Panc1 (cell line): ENCODE measurements around the gene AMN. TPM values are rescaled to one million over a fixed set of nuclear protein-coding genes. Genes with fewer than 3 reads are reported as not detected.

Source experiments
- ATAC-seq: fragments of 200-7000 bp; cut with Tn5 transposase; 2 replicates; pipeline ENCODE4 v1.9.1; 2020; ENCODE audit warnings: mild to moderate bottlenecking, moderate library complexity
- BruUV-seq: library from RNA; stranded (reverse); fragments of 400-500 nt; replicated peaks from 2 replicates; lab custom pipeline; 2021; lab: Mats Ljungman, UMichigan
- CTCF ChIA-PET: fragments of 300-600 bp; sonication (Branson Sonifier 250); formaldehyde crosslinking; loops from one replicate; lab custom pipeline; 2022; ENCODE audit warnings: antibody characterized with exemption; lab: Charles Lee
- POLR2A ChIA-PET: fragments of 300-600 bp; sonication (Branson Sonifier 250); formaldehyde crosslinking; loops from one replicate; lab custom pipeline; 2022; ENCODE audit warnings: antibody characterized with exemption; lab: Charles Lee
- DNase-seq: peaks from one replicate; pipeline ENCODE4 v3.0.0-alpha.2; 2010; ENCODE audit warnings: low read depth, low spot score
- H3K27ac ChIP-seq: 2 replicates; pipeline ENCODE4 v1.5.1; 2011; ENCODE audit warnings: mild to moderate bottlenecking, low read length, inconsistent platforms
- H3K27me3 ChIP-seq: fragments of 200-500 bp; sonication (Bioruptor generic); 2 replicates; pipeline ENCODE4 v1.6.0; 2014; ENCODE audit warnings: low read length, inconsistent platforms; ENCODE audit not compliant: control insufficient read depth, insufficient read depth
- H3K36me3 ChIP-seq: fragments of 200-500 bp; sonication (Bioruptor generic); 2 replicates; pipeline ENCODE4 v1.5.1; 2014; ENCODE audit warnings: inconsistent platforms, mild to moderate bottlenecking, low read length, moderate library complexity; ENCODE audit not compliant: control insufficient read depth, insufficient read depth
- H3K4me1 ChIP-seq: 2 replicates; pipeline ENCODE4 v1.5.1; 2011; ENCODE audit warnings: inconsistent platforms, mild to moderate bottlenecking, low read length, moderate library complexity; ENCODE audit not compliant: control insufficient read depth, insufficient read depth
- H3K4me3 ChIP-seq, 2 experiments: 2 replicates each; pipeline ENCODE4 v1.5.1; 2011 to 2012; ENCODE audit warnings: low read depth in 2 of 2, low read length in 2 of 2, mild to moderate bottlenecking in 2 of 2, inconsistent platforms in 1 of 2, moderate library complexity in 1 of 2
- H3K9me3 ChIP-seq: fragments of 200-500 bp; sonication (Bioruptor generic); 2 replicates; pipeline ENCODE4 v1.5.1; 2014; ENCODE audit warnings: low read depth, mild to moderate bottlenecking, inconsistent platforms, low read length, moderate library complexity; ENCODE audit not compliant: control insufficient read depth, insufficient read depth
- CTCF ChIP-seq: fragments of 450-650 bp; IDR thresholded peaks from 2 replicates; pipeline ENCODE4 v1.5.1; 2017; ENCODE audit warnings: mild to moderate bottlenecking
- POLR2AphosphoS5 ChIP-seq: IDR thresholded peaks from 2 replicates; pipeline ENCODE4 v1.6.1; 2012; ENCODE audit warnings: mild to moderate bottlenecking, low read depth, low read length, moderate library complexity
- REST ChIP-seq, 2 experiments: IDR thresholded peaks; 2 replicates each; pipeline ENCODE4 v1.6.1; 2011 to 2012; ENCODE audit warnings: low read depth in 2 of 2, control low read depth in 1 of 2, low read length in 1 of 2, mild to moderate bottlenecking in 1 of 2, moderate library complexity in 1 of 2; ENCODE audit not compliant: insufficient read depth in 1 of 2
- SIN3A ChIP-seq: IDR thresholded peaks from 2 replicates; pipeline ENCODE4 v1.6.1; 2012; ENCODE audit warnings: low read depth, mild to moderate bottlenecking, low read length, moderate library complexity, borderline replicate concordance; ENCODE audit not compliant: insufficient read depth
- TCF7L2 ChIP-seq: IDR thresholded peaks from 2 replicates; pipeline ENCODE4 v1.6.1; 2011; ENCODE audit warnings: mild to moderate bottlenecking, low read depth, low read length, inconsistent platforms
- in situ Hi-C: cut with HindIII; loops from 2 replicates; pipeline ENCODE4 v1.10.0; 2016; ENCODE audit warnings: low sequenced_read_pairs, low pct_unique_long_range_greater_than_20kb
- intact Hi-C: fragments of 100-400 bp; cut with micrococcal nuclease; formaldehyde crosslinking; loops from one replicate; pipeline ENCODE4 v1.10.0; 2022; ENCODE audit not compliant: unreplicated experiment
- total RNA-seq: library from RNA; stranded (reverse); gene quantifications from one replicate; pipeline ENCODE4 v1.2.1, GENCODE V29; 2021; ENCODE audit not compliant: unreplicated experiment

The AMN gene
- total RNA-seq, 1 experiment from 2014 or later: 0.44 TPM

- TF ChIP-seq REST (IDR thresholded peaks at IDR 0.05; ENCODE audit: insufficient read depth in 1 of 2, low read depth in 2 of 2, low read length in 1 of 2) (no peak), POLR2AphosphoS5 (no peak), SIN3A (no peak), TCF7L2 (no peak), CTCF (no peak)
- BruUV-seq: no TSS peak
- no peaks in the 10 kb centered on the region for H3K9me3 ChIP-seq
- POLR2A ChIA-PET: no interaction called here
- no peak for ATAC-seq
- DNase-seq: no peak
- no peak overlapping the region for H3K4me3 ChIP-seq
- no peak overlapping the region for H3K27ac ChIP-seq
- H3K36me3 ChIP-seq: peaks cover 15% of the 10 kb centered on the region
- H3K4me1 ChIP-seq: no peaks in the 10 kb centered on the region
- intact Hi-C loops (no loop called here), in situ Hi-C loops (no loop called here)
- CTCF ChIA-PET: no interaction called here
- no peaks in the 10 kb centered on the region for H3K27me3 ChIP-seq
Observed at GRCh38 chr14:102965971-102966655, 43.6 kb downstream of the AMN start.

- CTCF ChIA-PET: no interaction called here
- intact Hi-C loops: no loop called here
Observed at GRCh38 chr14:102966681-102967505, 44.4 kb downstream of the AMN start.

More at GRCh38 chr14:102966681-102967505, 44.4 kb downstream of the AMN start:
- POLR2A ChIA-PET: no interaction called here
- no peaks in the 10 kb centered on the region for H3K27me3 ChIP-seq
- in situ Hi-C loops: no loop called here
- ATAC-seq (no peak), DNase-seq (no peak)
- H3K27ac ChIP-seq: no peak overlapping the region
- BruUV-seq: no TSS peak
- no peak overlapping the region for H3K4me3 ChIP-seq
- H3K4me1 ChIP-seq: no peaks in the 10 kb centered on the region
- H3K9me3 ChIP-seq: no peaks in the 10 kb centered on the region
- peaks cover 19% of the 10 kb centered on the region for H3K36me3 ChIP-seq
- TF ChIP-seq SIN3A (no peak), POLR2AphosphoS5 (no peak), CTCF (no peak), TCF7L2 (no peak), REST (IDR thresholded peaks at IDR 0.05; ENCODE audit: insufficient read depth in 1 of 2, low read depth in 2 of 2, low read length in 1 of 2) (no peak)
